GM19351 (cell line): Measurements from ENCODE around the gene MARK1.
"Not testable (repeated sequence)": the region's sequence is repeated elsewhere in the genome, so short reads cannot be mapped to it uniquely, and the experiment has no call there.

Experiments used
- ATAC-seq: cut with Tn5 transposase; IDR thresholded peaks from one replicate; pipeline ENCODE4 v1.9.1; 2021; ENCODE audit warnings: mild to moderate bottlenecking, moderate library complexity; ENCODE audit not compliant: unreplicated experiment

MARK1 gene

DNA sequence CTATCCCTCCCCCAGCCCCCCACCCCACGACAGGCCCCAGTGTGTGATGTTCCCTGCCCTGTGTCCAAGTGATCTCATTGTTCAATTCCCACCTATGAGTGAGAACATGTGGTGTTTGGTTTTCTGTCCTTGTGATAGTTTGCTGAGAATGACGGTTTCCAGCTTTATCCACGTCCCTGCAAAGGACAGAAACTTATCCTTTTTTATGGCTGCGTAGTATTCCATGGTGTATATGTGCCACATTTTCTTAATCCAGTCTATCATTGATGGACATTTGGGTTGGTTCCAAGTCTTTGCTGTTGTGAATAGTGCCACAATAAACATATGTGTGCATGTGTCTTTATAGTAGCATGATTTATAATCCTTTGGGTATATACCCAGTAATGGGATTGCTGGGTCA lies 77.7 kb downstream of the MARK1 start:
- ATAC-seq, result not testable (repeated sequence)

DNA sequence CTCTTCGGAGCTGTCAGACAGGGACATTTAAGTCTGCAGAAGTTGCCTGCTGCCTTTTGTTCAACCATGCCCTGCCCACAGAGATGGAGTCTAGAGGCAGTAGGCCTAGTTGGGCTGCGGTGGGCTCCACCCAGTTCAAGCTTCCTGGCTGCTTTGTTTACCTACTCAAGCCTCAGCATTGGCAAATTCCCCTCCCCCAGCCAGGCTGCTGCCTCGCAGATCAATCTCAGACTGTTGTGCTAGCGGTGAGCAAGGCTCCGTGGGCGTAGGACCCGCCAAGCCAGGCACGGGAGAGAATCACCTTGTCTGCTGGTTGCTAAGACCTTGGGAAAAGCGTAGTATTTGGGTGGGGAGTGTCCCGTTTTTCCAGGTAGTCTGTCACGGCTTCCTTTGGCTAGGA lies 83.2 kb downstream of the MARK1 start:
- ATAC-seq, result not testable (repeated sequence)

DNA sequence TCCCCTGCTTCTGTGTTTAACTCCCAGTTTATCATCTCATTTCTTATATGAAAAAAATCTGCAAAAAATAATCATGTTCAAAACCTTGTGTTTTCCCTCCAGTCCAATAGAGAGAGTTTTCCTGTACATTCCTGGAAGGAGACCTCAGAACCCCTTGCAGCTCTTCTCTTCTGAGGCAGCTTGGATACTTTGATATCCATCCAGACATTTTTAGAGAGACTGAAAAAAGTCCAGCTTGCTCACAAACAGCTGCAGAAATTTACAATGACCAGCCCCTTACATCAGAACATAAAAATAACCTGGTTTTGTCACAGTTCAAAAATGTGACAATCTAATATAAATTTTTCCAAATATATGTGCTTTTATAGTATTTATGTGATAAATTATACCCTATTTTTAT lies 88.9 kb downstream of the MARK1 start:
- ATAC-seq, result no peak

DNA sequence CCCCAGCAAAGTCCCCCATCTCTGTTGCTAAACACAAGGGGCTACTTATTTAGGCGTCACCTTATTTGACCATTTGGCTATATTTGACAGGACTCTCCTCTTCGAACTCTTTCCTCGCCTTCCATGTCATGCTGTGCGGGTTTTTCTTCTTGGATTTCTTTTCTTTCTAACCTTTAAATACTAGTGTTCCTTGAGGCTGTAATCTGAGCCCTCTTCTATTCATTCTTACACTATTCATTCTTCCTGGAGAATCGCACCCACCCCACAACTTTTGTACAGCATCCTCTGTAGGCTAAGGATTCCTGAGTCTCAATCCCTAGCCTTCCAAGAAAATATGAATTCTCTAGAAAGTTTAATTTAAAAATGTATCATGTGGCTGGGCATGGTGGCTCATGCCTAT lies 100.5 kb downstream of the MARK1 start:
- ATAC-seq, result no peak

DNA sequence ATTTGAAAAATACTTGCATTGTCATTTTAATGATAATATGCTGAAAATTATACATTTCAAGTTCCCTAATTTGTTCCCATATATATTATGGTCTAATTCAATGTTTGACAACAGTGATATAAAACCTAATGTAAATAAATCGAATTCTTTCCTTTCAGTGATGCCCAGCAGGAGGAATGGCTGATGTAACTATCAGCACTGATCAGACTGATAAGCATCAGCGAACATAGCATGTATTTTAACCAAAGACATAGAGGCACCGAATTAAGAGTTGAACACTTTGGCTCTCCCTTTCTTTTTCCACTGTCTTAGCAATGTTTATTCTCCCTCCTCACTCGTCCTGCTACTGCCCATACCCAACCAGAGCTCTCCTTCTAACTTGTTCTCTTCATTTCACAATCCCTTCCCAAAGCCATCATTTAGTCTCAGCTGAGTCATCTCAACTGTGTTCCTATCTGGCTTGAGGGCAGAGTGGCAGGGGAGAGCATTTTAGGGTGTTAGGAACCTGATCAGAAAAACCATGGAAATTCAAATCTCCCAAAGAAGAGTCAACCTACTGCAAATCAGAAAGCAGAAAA lies 103.4 kb downstream of the MARK1 start:
- ATAC-seq, result no peak

DNA sequence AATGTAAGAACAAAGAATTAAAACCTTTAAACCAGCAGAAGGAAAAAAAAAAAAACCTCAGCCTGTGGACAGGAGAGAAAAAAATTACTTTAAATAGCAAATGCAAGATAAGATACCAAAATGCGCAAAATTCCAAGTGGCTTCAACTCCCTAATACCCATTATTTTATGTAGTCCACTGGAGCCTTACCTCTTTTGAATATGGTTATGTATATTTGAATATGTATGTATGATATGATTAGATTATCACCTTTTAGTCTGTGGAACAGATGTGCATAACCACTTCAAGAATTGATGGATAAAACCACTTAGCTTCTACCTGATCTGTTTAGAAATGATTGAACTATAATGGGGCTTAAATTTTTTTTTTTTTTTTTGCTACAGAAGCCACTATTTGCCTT lies 109.8 kb downstream of the MARK1 start:
- no peak for ATAC-seq

DNA sequence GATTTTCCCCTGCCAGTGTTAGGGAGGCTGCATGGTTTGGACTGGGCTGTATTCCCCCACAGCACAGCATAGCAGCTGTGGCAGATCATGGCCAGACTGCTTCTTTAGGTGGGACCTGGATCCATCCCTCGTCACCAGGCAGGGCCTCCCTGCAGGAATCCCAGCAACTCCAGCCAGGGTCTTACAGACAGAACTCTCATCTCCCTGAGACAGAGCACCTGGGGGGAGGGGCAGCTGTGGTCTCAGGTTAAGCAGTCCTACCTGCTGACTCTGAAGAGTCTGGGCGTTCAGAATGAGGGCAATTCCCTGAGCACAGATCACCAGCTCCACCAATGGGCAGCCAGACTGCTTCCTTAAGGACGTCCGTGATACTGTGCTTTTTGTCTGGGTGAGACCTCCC lies 114.3 kb downstream of the MARK1 start:
- no peak for ATAC-seq

DNA sequence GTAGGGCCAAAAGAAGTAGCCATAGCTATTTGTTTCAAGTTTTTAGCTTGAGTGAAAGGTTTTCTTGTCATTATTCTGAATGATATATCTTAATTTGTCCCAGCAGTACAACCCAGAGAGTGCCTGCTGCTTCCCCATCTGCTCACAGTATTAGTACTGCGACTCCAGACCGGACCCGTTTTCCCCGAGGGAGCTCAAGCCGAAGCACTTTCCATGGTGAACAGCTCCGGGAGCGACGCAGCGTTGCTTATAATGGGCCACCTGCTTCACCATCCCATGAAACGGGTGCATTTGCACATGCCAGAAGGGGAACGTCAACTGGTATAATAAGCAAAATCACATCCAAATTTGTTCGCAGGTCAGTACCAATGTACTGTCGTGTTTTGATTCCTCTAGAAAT lies 125.1 kb downstream of the MARK1 start:
- ATAC-seq, result no peak

DNA sequence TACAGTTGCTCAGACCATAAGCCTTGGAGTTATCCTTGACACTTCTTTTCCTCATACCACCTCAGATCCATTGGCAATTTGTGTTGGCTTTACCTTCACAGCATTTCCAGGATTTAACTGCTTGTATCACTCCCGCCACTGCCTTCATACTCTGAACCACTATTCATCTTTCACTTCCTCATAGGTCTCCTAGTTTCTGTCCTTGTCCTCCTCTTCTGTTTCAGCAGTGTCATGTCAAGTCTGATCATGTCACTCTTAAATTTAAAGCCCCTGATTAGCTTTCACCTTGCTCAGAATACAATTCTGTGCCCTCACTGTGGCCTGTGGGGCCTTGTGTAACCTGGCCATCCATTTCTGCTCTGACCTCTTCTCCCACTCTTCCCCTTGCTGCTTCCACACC lies 127.6 kb downstream of the MARK1 start:
- peak; percentile 97 for ATAC-seq

DNA sequence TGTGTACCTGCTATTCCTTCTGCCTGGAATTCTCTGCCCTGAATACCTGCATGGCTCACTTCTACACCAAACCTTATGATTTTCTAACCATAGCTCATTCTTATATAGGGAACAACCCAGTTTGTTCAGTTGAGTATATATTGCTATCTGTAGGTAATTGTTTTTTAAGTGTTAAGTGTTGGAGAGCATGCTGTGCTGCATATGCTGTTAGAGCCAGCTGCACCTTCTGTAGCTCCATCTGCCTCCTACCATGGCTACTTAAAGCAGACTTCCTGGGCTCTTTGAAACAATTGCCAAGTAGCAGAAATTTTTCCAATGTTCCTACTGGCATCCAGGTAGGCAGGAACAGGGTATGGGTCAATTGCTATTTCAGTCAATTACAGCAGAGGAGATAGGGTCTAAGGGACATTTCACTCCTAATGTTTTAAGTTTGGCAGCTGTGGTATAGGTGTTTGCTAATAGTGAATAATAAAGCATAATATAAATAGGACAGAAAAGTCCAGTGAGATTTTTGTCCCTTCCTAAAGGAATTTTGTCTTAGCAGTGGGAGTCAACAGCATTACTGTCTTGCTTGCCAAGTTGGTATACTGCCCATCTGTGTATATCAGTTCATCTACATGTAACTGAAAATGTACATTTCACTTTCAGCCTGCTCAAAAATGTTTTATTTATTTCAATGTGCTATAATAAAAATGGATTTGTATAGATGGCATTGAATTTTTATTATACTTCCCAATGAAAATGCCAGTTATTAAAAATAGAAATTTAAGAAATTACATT lies 128.2 kb downstream of the MARK1 start:
- no peak for ATAC-seq

DNA sequence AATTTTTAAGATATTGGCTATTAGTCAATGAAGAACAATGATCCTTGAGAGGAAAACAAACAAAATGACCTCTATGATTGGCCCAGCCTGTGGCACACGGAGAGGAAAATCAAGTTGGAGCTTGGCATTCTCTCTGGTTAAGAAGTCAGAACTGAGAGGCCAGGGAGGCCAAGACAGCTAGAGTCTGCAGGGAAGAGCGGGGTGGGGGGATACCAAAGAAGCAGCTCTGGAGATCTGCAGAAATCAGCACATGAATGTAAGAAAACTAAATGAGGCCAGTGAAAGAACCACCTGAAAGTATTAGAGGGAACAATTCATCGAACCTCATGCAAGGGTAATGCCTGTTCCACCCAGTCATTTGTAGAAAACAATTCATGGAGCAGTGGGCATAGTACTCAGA lies 138.4 kb downstream of the MARK1 start:
- ATAC-seq, result no peak

DNA sequence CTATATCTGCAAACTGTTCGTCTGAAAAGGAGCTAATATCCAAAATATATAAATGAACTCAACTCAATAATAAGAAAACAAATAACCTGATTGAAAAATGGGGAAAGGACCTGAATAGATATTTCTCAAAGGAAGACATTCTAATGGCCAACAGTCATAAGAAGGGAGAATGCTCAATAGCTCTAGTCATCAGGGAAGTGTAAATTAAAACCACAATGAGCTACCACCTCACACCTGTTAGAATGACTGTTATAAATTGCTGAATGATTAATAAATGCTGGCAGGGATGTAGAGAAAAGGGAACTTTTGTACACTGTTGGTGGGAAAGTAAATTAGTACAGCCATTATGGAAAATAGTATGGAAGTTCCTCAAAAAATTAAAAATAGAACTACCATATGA lies 141.1 kb downstream of the MARK1 start:
- no peak for ATAC-seq

DNA sequence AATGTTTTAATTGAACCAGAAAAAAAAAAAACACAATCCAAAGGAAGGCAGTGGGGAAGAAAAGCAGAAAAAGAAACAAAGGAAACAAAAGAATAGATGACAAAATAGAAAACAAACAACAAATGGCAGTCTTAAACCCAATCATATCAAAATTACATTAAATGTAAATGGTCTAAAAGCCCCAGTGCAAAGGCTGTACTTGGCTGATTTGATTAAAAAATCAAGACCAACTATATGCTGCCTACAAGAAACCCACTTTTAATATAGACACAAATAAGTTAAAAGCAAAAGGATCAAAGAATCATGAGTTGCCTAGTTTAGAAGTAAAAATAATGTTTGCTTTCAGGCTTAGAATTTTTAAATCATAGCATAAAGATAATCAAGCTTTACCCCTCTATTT lies 142.4 kb downstream of the MARK1 start:
- ATAC-seq, result no peak

DNA sequence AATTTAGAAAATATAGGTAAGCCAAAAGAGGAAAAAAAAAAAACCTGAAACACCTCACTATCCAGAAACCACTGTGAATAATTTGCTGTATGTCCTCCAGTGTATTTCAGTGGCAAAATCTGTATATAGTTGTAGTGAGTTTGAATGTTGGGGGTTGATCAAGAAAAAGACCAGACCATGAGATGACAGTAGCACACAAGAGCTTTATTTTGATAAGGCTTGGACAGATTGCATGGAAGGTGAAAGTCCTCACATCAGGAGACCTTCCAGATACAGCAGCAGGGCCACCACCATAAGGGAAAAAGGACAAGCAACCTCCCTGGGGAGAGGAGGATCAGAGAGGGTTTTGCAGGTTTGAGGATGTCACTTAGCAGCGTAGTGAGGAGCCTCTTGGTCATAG lies 146.0 kb downstream of the MARK1 start:
- no peak for ATAC-seq

DNA sequence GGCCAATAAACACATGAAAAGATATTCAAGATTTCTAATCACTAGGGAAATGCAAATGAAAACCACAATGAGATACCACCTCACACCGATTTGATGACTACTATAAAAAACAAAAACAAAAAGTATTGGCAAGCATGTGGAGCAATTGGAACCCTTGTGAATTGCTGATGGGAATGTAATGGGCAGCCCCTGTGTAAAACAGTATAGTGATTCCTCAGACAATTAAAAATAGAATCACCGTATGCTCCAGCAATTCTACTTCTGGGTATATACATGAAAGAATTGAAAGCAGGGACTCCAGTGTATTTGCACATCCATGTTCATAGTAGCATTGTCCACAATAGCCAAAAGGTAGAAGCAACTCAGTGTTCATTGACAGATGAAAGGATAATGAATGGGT lies 149.3 kb downstream of the MARK1 start:
- ATAC-seq, result no peak

DNA sequence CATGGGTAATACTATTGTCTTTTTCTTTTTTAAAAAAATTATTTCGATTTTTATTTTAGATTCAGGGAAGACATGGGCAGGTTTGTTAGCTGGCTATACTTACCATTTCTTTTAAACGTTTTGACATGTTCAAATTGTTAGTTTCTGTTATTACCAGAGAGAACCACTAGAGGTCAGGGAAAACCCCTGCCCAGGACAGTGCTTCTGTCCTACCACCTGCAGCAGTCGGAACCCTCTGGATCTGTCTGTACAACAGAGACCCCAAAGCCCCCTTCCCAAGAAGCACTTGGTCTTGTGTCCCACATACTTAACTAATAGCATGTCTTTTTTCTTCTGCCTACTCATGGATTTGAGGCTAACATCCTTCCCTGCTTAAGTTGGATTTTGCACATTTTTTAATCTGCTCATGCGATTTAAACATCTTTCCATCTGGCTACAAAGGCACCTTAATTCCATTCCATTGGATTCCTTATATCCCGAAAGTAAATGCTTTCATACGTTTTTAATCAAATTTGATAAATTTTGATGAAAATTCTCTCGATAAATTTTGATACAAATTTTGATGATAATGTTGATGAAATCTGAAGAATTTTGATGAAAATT lies 152.2 kb downstream of the MARK1 start:
- ATAC-seq, result peak; percentile 98

DNA sequence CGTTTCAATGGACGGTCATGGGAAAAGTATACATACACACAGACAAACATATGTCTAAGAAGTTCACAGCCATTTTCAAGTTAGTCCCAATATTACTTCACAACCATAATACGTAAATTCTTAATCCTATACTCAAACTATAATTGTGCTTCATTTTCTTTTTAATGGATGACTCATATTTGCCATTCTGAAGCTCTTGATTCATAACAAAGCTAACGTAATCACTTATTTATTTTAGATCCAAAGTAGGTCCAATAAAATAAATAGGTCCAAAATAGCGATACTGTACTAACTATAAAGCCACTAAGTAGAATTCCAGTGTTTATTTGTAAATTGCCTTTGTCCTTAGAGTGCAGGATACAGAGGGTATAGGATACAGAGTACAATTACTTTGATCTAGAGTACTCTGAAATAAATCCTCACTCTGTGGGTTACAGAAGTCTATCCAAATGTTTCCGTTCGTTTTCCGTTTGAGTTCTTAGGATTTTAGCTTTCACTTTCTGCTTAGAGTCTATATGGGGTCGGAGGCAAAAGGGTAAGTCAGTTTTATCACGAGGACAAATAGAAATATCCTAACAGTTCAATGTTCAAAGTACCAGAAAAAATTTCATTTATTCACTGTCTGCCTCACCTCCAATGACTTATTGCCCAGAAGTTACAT lies 153.4 kb downstream of the MARK1 start:
- ATAC-seq, result no peak

DNA sequence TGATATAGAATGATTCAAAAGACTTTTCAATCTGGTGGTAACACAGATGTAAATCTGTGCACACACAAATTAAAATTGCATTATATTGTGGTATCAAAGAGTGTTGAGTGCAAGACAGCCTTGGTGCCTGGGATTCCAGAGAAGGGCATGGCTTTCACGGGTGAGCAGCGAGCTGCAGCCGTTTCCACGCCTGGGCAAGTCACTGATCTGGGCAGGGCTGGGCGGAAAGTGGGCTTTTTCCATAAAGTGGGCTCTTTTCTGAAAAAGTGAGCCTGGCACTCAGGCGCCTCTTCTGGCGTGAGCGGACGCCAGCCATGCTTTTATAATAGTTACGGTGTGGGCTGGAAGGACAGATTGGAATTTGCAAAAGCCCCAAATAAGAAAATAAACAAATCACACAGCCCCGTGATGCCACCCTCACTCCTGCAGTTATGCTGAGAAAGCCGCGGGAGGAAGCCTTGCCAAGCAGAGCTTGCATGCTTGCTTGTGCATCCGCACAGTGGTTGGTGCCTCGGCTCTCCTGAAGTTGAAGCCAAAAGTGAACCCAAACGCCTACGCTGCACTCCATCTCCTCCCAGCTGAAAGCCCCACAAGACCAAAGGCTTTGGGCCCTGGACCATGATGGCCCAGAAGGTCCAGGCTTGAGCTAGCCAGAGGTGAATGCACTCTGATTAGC lies 155.1 kb downstream of the MARK1 start:
- no peak for ATAC-seq

DNA sequence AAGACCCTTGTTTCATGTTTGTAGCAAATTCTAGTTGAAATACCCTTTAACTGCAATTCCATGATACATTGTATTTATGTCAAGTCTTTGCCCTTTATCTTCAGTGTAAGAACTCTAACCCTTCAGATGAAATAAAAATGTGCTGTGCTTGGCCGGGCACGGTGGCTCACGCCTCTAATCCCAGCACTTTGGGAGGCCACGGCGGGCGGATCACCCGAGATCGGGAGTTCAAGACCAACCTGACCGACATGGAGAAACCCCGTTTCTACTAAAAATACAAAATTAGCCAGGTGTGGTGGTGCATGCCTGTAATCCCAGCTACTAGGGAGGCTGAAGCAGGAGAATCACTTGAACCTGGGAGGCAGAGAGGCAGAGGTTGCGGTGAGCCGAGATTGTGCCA lies 155.8 kb downstream of the MARK1 start:
- not testable (repeated sequence) for ATAC-seq

DNA sequence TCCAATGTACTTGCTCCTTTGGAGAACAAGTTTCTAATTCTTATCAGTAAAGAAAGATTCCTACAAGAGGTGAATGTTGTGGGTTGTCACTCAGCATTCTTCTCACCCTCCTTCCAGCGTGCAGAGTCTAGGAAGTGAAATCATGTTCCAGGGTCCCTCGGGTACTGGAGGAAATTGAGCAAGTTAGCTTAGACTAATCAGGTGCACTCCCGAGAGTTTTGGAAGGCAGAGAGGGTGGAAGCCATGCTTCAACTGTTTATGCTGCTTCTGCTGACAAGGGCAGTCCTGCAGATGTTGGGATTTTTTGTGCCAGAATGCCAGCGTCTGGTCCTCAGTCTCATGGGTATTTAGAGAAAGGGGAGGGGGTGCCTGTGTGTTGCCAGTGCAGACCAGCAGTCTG lies 157.0 kb downstream of the MARK1 start:
- no peak for ATAC-seq

DNA sequence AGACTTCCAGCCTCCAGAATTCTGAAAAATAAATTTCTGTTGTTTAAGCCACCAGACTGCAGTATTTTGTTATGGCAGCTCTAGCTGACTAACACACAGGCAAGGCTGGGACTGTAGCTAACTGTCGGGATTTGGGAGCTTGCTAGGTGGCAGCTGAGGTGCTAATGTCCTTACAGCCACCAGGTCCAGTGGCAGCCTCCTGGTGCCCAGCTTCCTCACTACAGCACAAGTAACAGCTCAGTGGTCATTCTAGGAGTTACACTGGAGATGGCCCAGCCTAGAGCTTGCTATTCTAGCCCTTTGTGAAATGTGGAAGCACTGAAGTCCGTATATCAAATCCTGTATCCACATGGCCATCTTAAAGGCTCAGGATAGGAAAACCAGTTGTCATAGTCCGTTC lies 157.9 kb downstream of the MARK1 start:
- no peak for ATAC-seq
